GM18502 (cell line): Measurements from ENCODE around the gene KRT81.
A peak's percentile ranks its signal among the peaks of the same experiment; 100 is the strongest.
"Not testable (repeated sequence)": the region's sequence is repeated elsewhere in the genome, so short reads cannot be mapped to it uniquely, and the experiment has no call there.

Experiments
- ATAC-seq: cut with Tn5 transposase; IDR thresholded peaks from one replicate; pipeline ENCODE4 v1.9.1; 2021; ENCODE audit warnings: mild to moderate bottlenecking; ENCODE audit not compliant: unreplicated experiment, poor library complexity

Gene KRT81

GRCh38 chr12:52318241-52318990 lies 27.1 kb upstream of the KRT81 start:
- ATAC-seq, result no peak

DNA sequence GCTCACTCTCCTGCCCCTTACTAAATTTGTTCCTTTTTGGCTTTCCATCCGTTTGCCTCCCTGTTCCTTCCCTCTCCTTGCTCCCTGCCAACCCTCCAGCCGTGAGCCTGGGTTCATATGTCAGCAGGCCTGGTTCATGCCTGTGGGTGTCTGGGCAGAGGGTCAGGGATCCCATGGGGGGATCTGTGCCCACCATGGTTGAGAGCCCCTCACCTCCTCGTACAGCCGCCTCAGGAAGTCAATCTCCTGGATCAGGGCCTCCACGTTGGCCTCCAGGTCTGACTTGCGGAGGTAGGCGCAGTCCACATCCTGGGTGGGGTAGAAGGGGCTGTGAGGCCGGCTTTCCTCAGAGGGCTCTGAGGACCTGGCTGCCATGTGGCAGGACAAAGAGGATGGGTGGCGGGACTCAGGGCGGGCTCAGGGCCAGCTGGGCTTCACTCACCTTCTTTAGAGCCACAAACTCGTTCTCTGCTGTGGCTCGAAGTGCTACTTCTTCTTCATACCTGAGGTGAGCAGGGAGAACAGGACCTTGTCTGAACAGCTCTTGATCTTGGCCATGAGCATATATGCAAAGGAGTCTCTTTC lies 26.2 kb upstream of the KRT81 start:
- no peak for ATAC-seq

DNA sequence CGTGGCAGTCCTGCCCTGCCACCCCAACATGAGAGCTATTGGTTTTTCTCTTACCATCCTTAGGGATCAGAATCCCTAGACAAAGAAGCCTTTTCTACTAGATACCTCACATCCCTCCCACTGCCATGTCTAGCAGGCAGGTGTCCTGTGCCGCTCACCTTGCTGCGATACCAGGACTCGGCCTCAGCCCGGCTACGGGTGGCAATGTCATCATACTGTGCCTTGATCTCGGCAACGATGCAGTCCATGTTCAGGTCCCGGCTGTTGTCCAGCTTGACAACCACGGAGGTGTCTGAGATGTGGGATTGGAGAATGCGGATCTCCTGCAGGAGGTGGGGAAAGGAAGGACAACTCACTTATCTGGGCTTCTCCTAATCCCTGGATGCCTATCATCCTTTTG lies 25.4 kb upstream of the KRT81 start:
- ATAC-seq, result no peak

GRCh38 chr12:52316290-52316689 lies 25.0 kb upstream of the KRT81 start:
- no peak for ATAC-seq

DNA sequence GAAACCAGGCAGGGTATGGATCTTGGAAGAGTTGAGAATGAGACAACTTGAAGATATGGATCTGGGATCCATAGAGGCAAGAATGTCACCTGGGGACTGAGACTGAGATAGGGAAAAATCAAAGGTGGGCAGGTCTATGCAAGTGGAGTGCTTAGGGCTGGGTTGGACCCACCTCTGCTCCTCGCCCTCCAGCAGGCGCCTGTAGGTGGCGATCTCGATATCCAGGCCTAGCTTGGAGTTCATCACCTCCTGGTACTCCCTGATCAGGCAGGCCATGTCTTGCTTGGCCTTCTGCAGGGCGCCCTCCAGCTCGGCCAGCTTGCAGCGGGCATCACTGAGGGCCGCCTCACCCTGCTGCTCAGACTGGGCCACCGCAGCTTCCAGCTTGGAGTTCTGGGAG lies 24.4 kb upstream of the KRT81 start:
- ATAC-seq, result not testable (repeated sequence)

DNA sequence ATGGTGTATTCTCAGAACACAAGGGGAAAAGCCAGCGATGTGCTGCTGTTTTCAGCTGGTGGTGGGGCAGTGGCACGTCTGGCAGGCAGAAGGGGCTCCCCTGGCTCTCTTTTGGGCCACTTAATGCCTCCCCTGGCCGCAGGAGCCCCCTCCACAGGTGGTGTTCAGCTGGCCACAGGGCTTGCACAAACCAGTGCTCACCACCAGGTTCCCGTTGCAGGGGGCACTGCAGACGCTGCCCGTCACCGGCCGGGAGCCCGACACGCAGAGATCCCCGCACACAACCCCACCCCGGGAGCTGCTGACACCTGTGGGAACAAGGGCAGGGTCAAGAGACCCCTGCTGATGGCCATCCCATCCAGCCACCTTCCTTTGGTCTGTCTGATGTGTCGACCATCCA lies 23.2 kb upstream of the KRT81 start:
- ATAC-seq, result no peak

DNA sequence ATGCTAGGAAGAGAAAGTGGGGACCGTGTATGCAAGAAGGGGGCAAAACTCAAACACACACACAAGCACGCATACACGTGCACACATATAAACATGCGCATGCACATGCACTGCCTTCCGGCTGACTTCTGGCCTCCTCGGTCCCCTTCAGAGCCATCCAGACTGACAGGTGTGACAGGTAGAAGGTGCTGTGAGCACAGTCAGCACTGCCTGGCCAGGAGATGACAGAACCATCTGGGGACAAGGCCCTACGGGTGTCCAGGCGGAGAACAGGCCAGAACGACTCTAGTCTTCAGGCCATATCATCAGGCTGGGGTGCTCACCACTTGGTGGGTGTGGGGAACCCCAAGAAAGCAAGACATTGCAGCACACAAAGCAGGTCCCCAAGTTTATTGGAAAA lies 22.6 kb upstream of the KRT81 start:
- no peak for ATAC-seq

DNA sequence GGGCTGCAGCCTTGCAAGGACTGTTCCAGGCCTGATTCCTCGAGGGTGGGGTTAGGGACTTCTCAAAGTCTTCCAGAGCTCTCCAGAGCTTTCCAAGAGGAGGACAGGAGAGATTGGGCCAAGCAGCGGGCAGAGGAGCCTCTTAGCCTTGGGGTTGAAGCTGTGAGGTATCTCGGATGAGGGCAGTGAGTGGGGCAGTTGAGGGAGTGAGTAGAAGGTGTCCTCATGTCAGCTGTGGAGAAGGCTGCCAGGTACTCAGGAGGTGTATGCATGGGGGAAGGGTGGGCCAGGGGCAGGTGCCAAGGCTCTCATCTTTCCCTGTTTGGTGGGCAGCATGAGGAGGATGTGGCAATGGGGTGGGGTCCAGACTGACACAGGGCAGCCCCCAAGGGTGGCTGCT lies 22.1 kb upstream of the KRT81 start:
- ATAC-seq, result no peak

GRCh38 chr12:52312086-52312485 lies 20.8 kb upstream of the KRT81 start:
- ATAC-seq, result no peak

DNA sequence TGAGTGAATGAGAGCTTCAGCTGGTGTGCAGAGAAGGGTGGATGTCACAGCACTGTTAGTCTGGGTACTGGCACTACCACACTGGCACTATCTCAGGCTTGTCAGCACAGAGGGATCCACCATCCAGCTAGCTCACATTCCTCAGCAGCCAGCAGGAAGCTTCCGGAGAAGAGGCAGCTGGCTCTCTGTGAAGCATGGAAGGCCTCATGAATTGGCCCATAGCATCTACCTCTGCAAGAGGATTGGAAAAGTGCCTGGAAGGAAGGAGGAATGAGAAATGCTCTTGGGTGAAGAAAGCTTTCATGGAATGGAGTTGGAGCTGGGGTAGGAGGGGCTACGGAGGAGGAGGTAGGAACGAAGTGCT lies 19.9 kb upstream of the KRT81 start:
- no peak for ATAC-seq

GRCh38 chr12:52310622-52311284 lies 19.4 kb upstream of the KRT81 start:
- ATAC-seq, result no peak

DNA sequence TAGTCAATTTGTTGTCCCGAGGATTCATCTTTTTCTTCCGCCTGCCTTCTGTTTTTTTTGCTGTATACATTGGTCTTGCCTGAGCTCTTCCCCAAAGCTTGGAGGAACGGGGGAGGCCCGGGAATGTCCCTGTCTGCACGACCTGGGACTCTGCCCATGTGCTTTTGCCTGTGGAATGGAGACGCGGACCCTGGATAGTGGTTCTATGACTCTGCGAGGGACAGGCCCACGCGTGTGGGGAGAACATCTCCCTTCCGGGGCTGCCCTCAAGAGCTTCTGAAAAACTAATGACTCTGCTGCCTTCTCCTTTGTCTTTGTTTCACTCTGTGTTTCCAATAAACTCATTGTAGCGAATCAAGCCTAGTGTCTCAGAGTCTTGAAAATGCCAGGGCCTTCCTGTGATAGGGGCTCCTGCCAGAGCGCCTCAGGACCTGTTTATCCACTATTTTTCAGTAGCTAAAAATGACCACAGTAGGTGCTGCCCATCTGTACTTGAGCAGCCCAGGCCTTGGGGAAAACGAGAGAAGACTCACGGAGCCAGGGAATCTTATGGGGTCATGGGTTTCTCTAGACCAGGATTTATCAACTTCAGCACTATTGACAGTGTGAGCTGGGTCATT lies 17.6 kb upstream of the KRT81 start:
- ATAC-seq, result no peak

GRCh38 chr12:52307836-52308805 lies 16.8 kb upstream of the KRT81 start:
- ATAC-seq, result no peak

DNA sequence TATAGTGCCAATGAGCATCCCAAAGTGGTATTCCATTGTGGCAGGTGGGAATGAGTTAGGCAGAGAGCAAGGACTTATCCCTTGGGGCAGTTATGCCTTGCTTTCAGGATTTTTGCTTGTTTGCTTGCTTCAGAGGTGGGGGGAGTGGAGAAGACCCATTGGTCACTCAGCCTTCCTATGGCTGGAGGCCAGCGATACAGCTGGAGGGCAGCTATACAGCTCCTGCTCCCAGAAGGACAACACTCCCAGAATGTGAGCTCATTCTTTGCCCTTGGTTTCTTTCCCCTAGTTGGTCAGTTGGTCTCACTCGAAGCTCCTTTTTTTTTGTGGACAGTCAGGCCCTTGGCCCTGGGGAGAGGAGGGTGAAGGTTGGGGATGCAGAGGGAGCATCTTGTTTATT lies 15.4 kb upstream of the KRT81 start:
- no peak for ATAC-seq

- ATAC-seq, result no peak
Measured at GRCh38 chr12:52305921-52306705, 14.8 kb upstream of the KRT81 start.

DNA sequence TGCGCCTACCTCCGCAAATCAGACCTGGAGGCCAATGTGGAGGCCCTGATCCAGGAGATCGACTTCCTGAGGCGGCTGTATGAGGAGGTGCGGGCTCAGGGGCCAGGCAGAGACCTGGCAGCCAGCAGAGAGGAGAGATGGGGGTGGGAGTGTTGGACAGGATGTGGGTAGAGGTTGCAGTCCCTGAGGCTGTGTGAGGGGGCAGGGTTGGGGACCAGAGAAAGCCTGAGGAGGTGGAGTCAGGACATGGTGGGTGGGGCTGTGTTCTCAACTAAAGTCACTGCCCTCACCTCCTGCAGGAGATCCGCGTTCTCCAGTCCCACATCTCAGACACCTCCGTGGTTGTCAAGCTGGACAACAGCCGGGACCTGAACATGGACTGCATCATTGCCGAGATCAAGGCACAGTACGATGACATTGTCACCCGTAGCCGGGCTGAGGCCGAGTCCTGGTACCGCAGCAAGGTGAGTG lies 13.6 kb upstream of the KRT81 start:
- peak; percentile 92 for ATAC-seq

DNA sequence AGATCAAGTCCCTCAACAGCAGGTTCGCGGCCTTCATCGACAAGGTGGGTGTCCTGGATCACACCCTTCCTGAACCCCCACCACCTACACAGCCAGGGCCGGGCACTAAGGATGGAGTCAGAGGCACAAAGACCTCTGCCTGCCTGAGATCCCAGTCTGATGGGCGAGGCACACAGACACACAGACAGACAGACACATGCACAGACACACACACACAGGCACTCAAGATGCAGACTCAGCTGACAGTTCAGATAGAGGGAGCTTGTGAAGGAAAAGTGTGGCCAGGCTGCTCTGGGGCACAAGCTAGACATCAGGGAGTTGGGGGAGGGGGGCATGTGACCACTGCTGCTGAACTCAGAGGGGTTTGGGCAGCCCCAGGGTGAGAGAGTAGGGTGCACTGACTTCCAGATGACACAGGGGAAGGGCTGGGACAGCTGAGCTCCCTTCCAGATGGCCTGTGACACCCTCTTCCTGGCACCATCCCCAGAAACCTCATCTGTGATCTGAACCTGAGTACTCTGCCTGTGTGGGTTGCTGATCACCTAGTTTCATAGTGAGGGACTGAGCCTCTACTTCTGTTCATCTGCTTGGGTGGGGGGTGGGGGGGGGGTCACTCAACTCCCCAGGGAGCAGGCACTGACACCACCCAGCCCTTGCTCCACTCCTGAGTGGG lies 11.0 kb upstream of the KRT81 start:
- ATAC-seq, result not testable (repeated sequence)

DNA sequence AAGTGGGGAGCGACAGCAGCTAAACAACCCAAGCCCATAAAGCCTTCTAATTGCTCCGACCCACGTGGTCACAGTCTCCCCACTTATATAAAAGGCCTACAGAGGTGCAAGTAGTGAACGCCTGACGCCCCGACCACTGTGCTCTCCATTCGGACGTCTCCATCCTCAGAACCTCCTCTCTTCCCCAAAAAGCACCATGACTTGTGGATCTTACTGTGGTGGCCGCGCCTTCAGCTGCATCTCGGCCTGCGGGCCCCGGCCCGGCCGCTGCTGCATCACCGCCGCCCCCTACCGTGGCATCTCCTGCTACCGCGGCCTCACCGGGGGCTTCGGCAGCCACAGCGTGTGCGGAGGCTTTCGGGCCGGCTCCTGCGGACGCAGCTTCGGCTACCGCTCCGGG lies 10.4 kb upstream of the KRT81 start:
- not testable (repeated sequence) for ATAC-seq
